ENCODE measurements around the gene GRAMD2A. TPM values are rescaled to one million over a fixed set of nuclear protein-coding genes. Genes with fewer than 3 reads are reported as not detected.

Gene GRAMD2A
- total and polyA plus RNA-seq, 10 of the 15 experiments (the other 5 are each of a cell fraction or from before 2014, with no cell fraction given) = 0.02 to 0.35 TPM; not detected in 8

- TF ChIP-seq PBX3 (IDR thresholded peaks at IDR 0.05; ENCODE audit: insufficient replicate concordance, low read depth, low read length) (no peak), FOS (IDR thresholded peaks at IDR 0.05; ENCODE audit: borderline replicate concordance, extremely low read depth, insufficient read length) (no peak), RAD51 (IDR thresholded peaks at IDR 0.05) (no peak)
Measured at GRCh38 chr15:72216079-72216478, 18.5 kb upstream of the GRAMD2A start (continued).

GRCh38 chr15:72207558-72208085 lies 10.0 kb upstream of the GRAMD2A start:
- FAIRE-seq (no peak), ATAC-seq (no peak), DNase-seq (ENCODE audit: low read depth, low spot score) (no peak)
- Histone ChIP-seq H3K79me2 (ENCODE audit: control insufficient read depth, insufficient read depth, low read length) (no peaks in the 10 kb centered on the region; the same call in none of the 2 replicates), H3K4me2 (ENCODE audit: control insufficient read depth, insufficient read depth) (no peak overlapping the region), H2AFZ (ENCODE audit: control insufficient read depth, low read depth, low read length) (no peak overlapping the region), H3K9ac (ENCODE audit: control insufficient read depth, insufficient read depth, low read length) (no peak overlapping the region), H3K27me3 (replicated peaks in 1 of 2; ENCODE audit: control insufficient read depth in 2 of 2, insufficient read depth in 2 of 2, low read length in 1 of 2) (no peaks in the 10 kb centered on the region), H3K27ac (ENCODE audit: control insufficient read depth, insufficient read depth) (no peak overlapping the region), H4K20me1 (ENCODE audit: control insufficient read depth, insufficient read depth) (peaks cover 37% of the 10 kb centered on the region), H3K36me3 (ENCODE audit: control insufficient read depth in 2 of 2, insufficient read depth in 2 of 2, low read length in 1 of 2) (peaks cover 66 to 89% of the 10 kb centered on the region in 2 experiments), H3K9me3 (replicated peaks; ENCODE audit: control insufficient read depth, insufficient read depth, low read length) (no peaks in the 10 kb centered on the region), H3K4me3 (no peak overlapping the region), H3K4me1 (ENCODE audit: control insufficient read depth, insufficient read depth, low read length) (no peaks in the 10 kb centered on the region)
- intact Hi-C loops (cut with micrococcal nuclease; ENCODE audit: unreplicated experiment) = no loop called here
- in situ Hi-C loops (cut with MboI) = no loop called here
- CTCF ChIA-PET = interaction anchor here (1.0 to 1.5 kb wide), 3 partner anchors 9 to 62 kb away, joined by 3 to 5 read pairs (median 4); no protein-coding TSS in a partner anchor
- SMC1A ChIA-PET (ENCODE audit: uncharacterized antibody, unreplicated experiment) = interaction anchor here (1.2 kb wide), 1 partner anchor 19 kb away, joined by 3 read pairs; no protein-coding TSS in a partner anchor
- no TSS peak for BruUV-seq (replicated peaks)
- RAD21 ChIA-PET (ENCODE audit: unreplicated experiment) = interaction anchor here (1.3 kb wide), 1 partner anchor 10 kb away, joined by 5 read pairs; the partner anchor contains the start of gene GRAMD2A
- POLR2A ChIA-PET = no interaction called here
- no peak for TF ChIP-seq ASH2L (IDR thresholded peaks at IDR 0.05; ENCODE audit: borderline replicate concordance, low read depth)
- TF ChIP-seq POLR2AphosphoS2 (IDR thresholded peaks at IDR 0.05; ENCODE audit: low read depth, low read length) = peak; percentile 34; the same call in 1 of the 2 replicates
